WTC11 (cell line): Measurements from ENCODE around the gene CYP27A1. TPM values are rescaled to one million over a fixed set of nuclear protein-coding genes. Genes with fewer than 3 reads are reported as not detected.

Experiments
- ATAC-seq: fragments of 200-7000 bp; cut with Tn5 transposase; 2 replicates; pipeline ENCODE4 v1.10.0; 2021; ENCODE audit warnings: mild to moderate bottlenecking, moderate library complexity
- CTCF ChIA-PET: fragments of 300-600 bp; sonication (Branson Sonifier 250); formaldehyde crosslinking; loops from one replicate; lab custom pipeline; 2021; ENCODE audit warnings: antibody characterized with exemption; lab: Charles Lee
- POLR2A ChIA-PET: fragments of 350-600 bp; sonication (Branson Sonifier 250); formaldehyde crosslinking; loops from one replicate; lab custom pipeline; 2021; ENCODE audit warnings: antibody characterized with exemption; lab: Charles Lee
- DNase-seq: peaks from one replicate; pipeline ENCODE4 v3.0.0; 2021; ENCODE audit warnings: low spot score
- H3K27ac Mint-ChIP-seq: 2 replicates; pipeline ENCODE4 v1.8.0; 2021; ENCODE audit warnings: mixed read lengths
- H3K27me3 Mint-ChIP-seq: 2 replicates; pipeline ENCODE4 v1.8.0; 2021; ENCODE audit warnings: low read depth, mild to moderate bottlenecking, moderate library complexity, mixed read lengths
- H3K36me3 Mint-ChIP-seq: 2 replicates; pipeline ENCODE4 v1.8.0; 2021; ENCODE audit warnings: mixed read lengths
- H3K4me1 Mint-ChIP-seq: 2 replicates; pipeline ENCODE4 v1.8.0; 2022; ENCODE audit warnings: mixed read lengths
- H3K4me3 Mint-ChIP-seq: 2 replicates; pipeline ENCODE4 v1.8.0; 2021; ENCODE audit warnings: mild to moderate bottlenecking, moderate library complexity, mixed read lengths
- H3K9me3 Mint-ChIP-seq: 2 replicates; pipeline ENCODE4 v1.8.0; 2021; ENCODE audit warnings: mixed read lengths
- CREB1 ChIP-seq: sonication (generic); formaldehyde crosslinking; IDR thresholded peaks from 2 replicates; pipeline ENCODE4 v1.8.0; 2023; ENCODE audit warnings: mild to moderate bottlenecking, missing genetic modification reagents
- ELF4 ChIP-seq: sonication (generic); formaldehyde crosslinking; IDR thresholded peaks from 2 replicates; pipeline ENCODE4 v1.8.1; 2022; ENCODE audit warnings: low read depth, mild to moderate bottlenecking, moderate library complexity, missing genetic modification reagents
- FOXJ3 ChIP-seq: sonication (generic); formaldehyde crosslinking; IDR thresholded peaks from 2 replicates; pipeline ENCODE4 v1.9.0; 2021; ENCODE audit warnings: missing genetic modification reagents, mild to moderate bottlenecking, borderline replicate concordance
- FOXK1 ChIP-seq: sonication (generic); formaldehyde crosslinking; IDR thresholded peaks from 2 replicates; pipeline ENCODE4 v1.8.0; 2022; ENCODE audit warnings: mild to moderate bottlenecking, moderate library complexity, missing genetic modification reagents
- FOXP4 ChIP-seq: sonication (generic); formaldehyde crosslinking; IDR thresholded peaks from 2 replicates; pipeline ENCODE4 v1.8.0; 2022; ENCODE audit warnings: mild to moderate bottlenecking, missing genetic modification reagents
- GABPB1 ChIP-seq: sonication (generic); formaldehyde crosslinking; IDR thresholded peaks from 2 replicates; pipeline ENCODE4 v1.8.1; 2023; ENCODE audit warnings: mild to moderate bottlenecking, missing genetic modification reagents
- GRHL2 ChIP-seq: fragments of 250-450 bp; sonication (Bioruptor Pico); IDR thresholded peaks from 2 replicates; pipeline ENCODE4 v1.8.0; 2022; ENCODE audit warnings: mild to moderate bottlenecking, moderate library complexity; ENCODE audit not compliant: insufficient replicate concordance, severe bottlenecking
- HMGA2 ChIP-seq: fragments of 250-450 bp; sonication (Bioruptor Pico); IDR thresholded peaks from 2 replicates; pipeline ENCODE4 v1.4.0; 2021; ENCODE audit warnings: mild to moderate bottlenecking, moderate library complexity
- HMGXB4 ChIP-seq: sonication (generic); formaldehyde crosslinking; IDR thresholded peaks from 2 replicates; pipeline ENCODE4 v1.8.1; 2023; ENCODE audit warnings: mild to moderate bottlenecking, moderate library complexity, missing genetic modification reagents
- IRF2 ChIP-seq: sonication (generic); formaldehyde crosslinking; IDR thresholded peaks from 2 replicates; pipeline ENCODE4 v1.8.0; 2022; ENCODE audit warnings: low read depth, missing genetic modification reagents, borderline replicate concordance
- JUN ChIP-seq: sonication (generic); formaldehyde crosslinking; IDR thresholded peaks from 2 replicates; pipeline ENCODE4 v1.8.0; 2023; ENCODE audit warnings: mild to moderate bottlenecking, missing genetic modification reagents
- KAT7 ChIP-seq: sonication (generic); formaldehyde crosslinking; IDR thresholded peaks from 2 replicates; pipeline ENCODE4 v1.8.1; 2023; ENCODE audit warnings: missing genetic modification reagents, mild to moderate bottlenecking, borderline replicate concordance
- NFATC4 ChIP-seq: fragments of 250-450 bp; sonication (Bioruptor Pico); IDR thresholded peaks from 2 replicates; pipeline ENCODE4 v1.9.0; 2021; ENCODE audit warnings: mild to moderate bottlenecking
- NFE2L1 ChIP-seq: sonication (generic); formaldehyde crosslinking; IDR thresholded peaks from 2 replicates; pipeline ENCODE4 v1.8.1; 2023; ENCODE audit warnings: missing genetic modification reagents
- NR3C1 ChIP-seq: sonication (generic); formaldehyde crosslinking; conservative IDR thresholded peaks from 2 replicates; pipeline ENCODE4 v1.8.1; 2023; ENCODE audit warnings: low read depth, mild to moderate bottlenecking, missing genetic modification reagents
- SMAD3 ChIP-seq: sonication (generic); formaldehyde crosslinking; IDR thresholded peaks from 2 replicates; pipeline ENCODE4 v1.8.0; 2022; ENCODE audit warnings: missing genetic modification reagents, mild to moderate bottlenecking, borderline replicate concordance
- STAT6 ChIP-seq: sonication (generic); formaldehyde crosslinking; conservative IDR thresholded peaks from 2 replicates; pipeline ENCODE4 v1.8.1; 2023; ENCODE audit warnings: mild to moderate bottlenecking, low read depth, missing genetic modification reagents, moderate library complexity
- TEAD1 ChIP-seq: sonication (generic); formaldehyde crosslinking; IDR thresholded peaks from 2 replicates; pipeline ENCODE4 v1.8.0; 2022; ENCODE audit warnings: mild to moderate bottlenecking, missing genetic modification reagents
- ZBTB21 ChIP-seq: sonication (generic); formaldehyde crosslinking; IDR thresholded peaks from 2 replicates; pipeline ENCODE4 v1.8.1; 2023; ENCODE audit warnings: mild to moderate bottlenecking, missing genetic modification reagents, borderline replicate concordance
- ZBTB43 ChIP-seq: sonication (generic); formaldehyde crosslinking; IDR thresholded peaks from 2 replicates; pipeline ENCODE4 v1.8.1; 2023; ENCODE audit warnings: mild to moderate bottlenecking, missing genetic modification reagents
- ZNF121 ChIP-seq: sonication (generic); formaldehyde crosslinking; IDR thresholded peaks from 2 replicates; pipeline ENCODE4 v1.8.0; 2023; ENCODE audit warnings: missing genetic modification reagents
- ZNF219 ChIP-seq: sonication (generic); formaldehyde crosslinking; IDR thresholded peaks from 2 replicates; pipeline ENCODE4 v1.8.0; 2023; ENCODE audit warnings: missing genetic modification reagents, mild to moderate bottlenecking, borderline replicate concordance
- ZNF232 ChIP-seq: sonication (generic); formaldehyde crosslinking; IDR thresholded peaks from 2 replicates; pipeline ENCODE4 v1.8.0; 2022; ENCODE audit warnings: mild to moderate bottlenecking, missing genetic modification reagents
- ZNF423 ChIP-seq: fragments of 250-450 bp; sonication (Bioruptor Pico); IDR thresholded peaks from 2 replicates; pipeline ENCODE4 v2.1.2; 2022; ENCODE audit warnings: mild to moderate bottlenecking, moderate library complexity
- total RNA-seq: library from RNA; stranded (reverse); gene quantifications from 3 replicates; pipeline ENCODE4 v1.2.3, GENCODE V29; 2021
- TF ChIP-seq, protein P1 (sequence below): sonication (generic); formaldehyde crosslinking; IDR thresholded peaks from 2 replicates; pipeline ENCODE4 v1.8.1; 2023; ENCODE audit warnings: mild to moderate bottlenecking, missing genetic modification reagents, moderate library complexity

CYP27A1 gene
- total RNA-seq, 1 experiment from 2014 or later, result 5.6 TPM

DNA sequence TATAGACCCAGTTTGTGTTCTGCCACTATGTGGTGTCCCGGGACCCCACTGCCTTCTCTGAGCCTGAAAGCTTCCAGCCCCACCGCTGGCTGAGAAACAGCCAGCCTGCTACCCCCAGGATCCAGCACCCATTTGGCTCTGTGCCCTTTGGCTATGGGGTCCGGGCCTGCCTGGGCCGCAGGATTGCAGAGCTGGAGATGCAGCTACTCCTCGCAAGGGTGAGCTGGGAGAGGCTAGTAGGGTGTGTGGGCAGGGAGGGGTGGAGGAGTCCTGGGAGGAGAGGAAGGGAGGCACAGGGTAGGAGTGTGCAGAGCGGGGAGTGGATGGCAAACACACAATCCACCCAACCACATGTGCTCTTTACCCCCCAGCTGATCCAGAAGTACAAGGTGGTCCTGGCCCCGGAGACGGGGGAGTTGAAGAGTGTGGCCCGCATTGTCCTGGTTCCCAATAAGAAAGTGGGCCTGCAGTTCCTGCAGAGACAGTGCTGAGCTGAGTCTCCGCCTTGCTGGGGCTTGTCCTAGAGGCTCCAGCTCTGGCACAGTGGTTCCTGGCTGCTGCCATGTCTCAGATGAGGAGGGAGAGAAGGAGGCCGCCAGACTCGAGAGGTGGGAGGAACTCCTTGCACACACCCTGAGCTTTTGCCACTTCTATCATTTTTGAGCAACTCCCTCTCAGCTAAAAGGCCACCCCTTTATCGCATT is 32.7 kb downstream of the CYP27A1 start:
- Mint-ChIP-seq H3K4me3 (no peak overlapping the region), H3K27ac (no peak overlapping the region), H3K9me3 (no peaks in the 10 kb centered on the region), H3K27me3 (no peaks in the 10 kb centered on the region), H3K4me1 (no peaks in the 10 kb centered on the region), H3K36me3 (no peaks in the 10 kb centered on the region)
- DNase-seq (no peak), ATAC-seq (no peak)
- ChIA-PET CTCF (interaction anchor here (0.6 to 1.3 kb wide), 2 partner anchors 165 to 521 kb away, joined by 3 to 6 read pairs; no protein-coding TSS in a partner anchor), POLR2A (no interaction called here)
- TF ChIP-seq ELF4 (CRISPR knock-in tag), result no peak
- no peak for TF ChIP-seq KAT7 (CRISPR knock-in tag)
- TF ChIP-seq HMGXB4 (CRISPR knock-in tag), result no peak
- no peak for TF ChIP-seq ZBTB43 (CRISPR knock-in tag)
- TF ChIP-seq NFE2L1, result no peak

DNA sequence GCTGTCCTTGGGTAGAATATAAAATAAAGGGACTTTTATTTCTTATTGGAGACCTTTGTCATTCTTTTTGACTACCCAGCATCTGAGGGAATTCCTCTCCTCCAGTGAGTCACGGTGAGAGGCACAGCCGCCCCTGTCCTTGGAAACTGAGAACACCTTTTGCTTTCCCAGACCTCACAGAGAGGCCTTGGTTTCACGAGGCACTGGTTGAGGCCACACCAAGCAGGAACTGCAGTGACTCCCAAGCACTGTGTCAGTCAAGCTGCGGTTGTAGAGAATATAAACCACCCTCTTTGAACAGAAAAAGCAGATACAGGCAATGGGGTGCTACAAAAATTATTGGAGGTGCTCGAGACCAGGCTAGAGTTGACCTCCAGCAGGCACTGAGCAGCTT is 33.3 kb downstream of the CYP27A1 start:
- Mint-ChIP-seq H3K4me3 (no peak overlapping the region), H3K36me3 (no peaks in the 10 kb centered on the region), H3K27ac (no peak overlapping the region), H3K9me3 (no peaks in the 10 kb centered on the region), H3K27me3 (no peaks in the 10 kb centered on the region), H3K4me1 (no peaks in the 10 kb centered on the region)
- DNase-seq, result no peak
- ATAC-seq, result no peak
- CTCF ChIA-PET, result interaction anchor here (1.3 kb wide), 1 partner anchor 165 kb away, joined by 3 read pairs; no protein-coding TSS in a partner anchor
- POLR2A ChIA-PET, result no interaction called here
- TF ChIP-seq JUN (CRISPR knock-in tag) (no peak), NR3C1 (CRISPR knock-in tag) (no peak), ZNF232 (CRISPR knock-in tag) (no peak), TEAD1 (no peak), GABPB1 (no peak), FOXK1 (CRISPR knock-in tag) (no peak), NFATC4 (no peak), CREB1 (CRISPR knock-in tag) (no peak), ZNF423 (CRISPR knock-in tag) (no peak), STAT6 (CRISPR knock-in tag) (no peak), HMGA2 (no peak), IRF2 (CRISPR knock-in tag) (no peak), GRHL2 (CRISPR knock-in tag) (no peak), ZBTB21 (CRISPR knock-in tag) (no peak), FOXP4 (no peak), SMAD3 (CRISPR knock-in tag) (no peak), ZNF219 (CRISPR knock-in tag) (no peak), FOXJ3 (CRISPR knock-in tag) (no peak), ZNF121 (CRISPR knock-in tag) (no peak)
- TF ChIP-seq, protein P1, sequence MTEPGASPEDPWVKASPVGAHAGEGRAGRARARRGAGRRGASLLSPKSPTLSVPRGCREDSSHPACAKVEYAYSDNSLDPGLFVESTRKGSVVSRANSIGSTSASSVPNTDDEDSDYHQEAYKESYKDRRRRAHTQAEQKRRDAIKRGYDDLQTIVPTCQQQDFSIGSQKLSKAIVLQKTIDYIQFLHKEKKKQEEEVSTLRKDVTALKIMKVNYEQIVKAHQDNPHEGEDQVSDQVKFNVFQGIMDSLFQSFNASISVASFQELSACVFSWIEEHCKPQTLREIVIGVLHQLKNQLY (CRISPR knock-in tag), result no peak
